A673 (cell line): ENCODE results near the gene MYH15. TPM values are rescaled to one million over a fixed set of nuclear protein-coding genes. Genes with fewer than 3 reads are reported as not detected.

Experiments used
- BruUV-seq: library from RNA; stranded (reverse); fragments of 400-500 nt; replicated peaks from 2 replicates; lab custom pipeline; 2021; lab: Mats Ljungman, UMichigan
- CTCF ChIA-PET: fragments of 300-600 bp; sonication (Branson Sonifier 250); formaldehyde crosslinking; loops from one replicate; lab custom pipeline; 2022; ENCODE audit warnings: antibody characterized with exemption; lab: Charles Lee
- POLR2A ChIA-PET: fragments of 300-600 bp; sonication (Branson Sonifier 250); formaldehyde crosslinking; loops from one replicate; lab custom pipeline; 2022; ENCODE audit warnings: antibody characterized with exemption; ENCODE audit not compliant: low non-redundant PET; lab: Charles Lee
- DNase-seq: peaks from one replicate; pipeline ENCODE4 v3.0.0-alpha.2; 2015; ENCODE audit warnings: low spot score
- H3K27ac ChIP-seq: fragments of 200-600 bp; sonication (generic); 2 replicates; pipeline ENCODE4 v1.5.1; 2016; ENCODE audit warnings: mixed run types, low read depth, mild to moderate bottlenecking, mixed read lengths, antibody characterized with exemption, low read length; ENCODE audit not compliant: poor library complexity, severe bottlenecking
- H3K27me3 ChIP-seq: fragments of 200-600 bp; sonication (generic); replicated peaks from 2 replicates; pipeline ENCODE4 v1.6.1; 2017; ENCODE audit warnings: mixed run types, low read depth, mild to moderate bottlenecking, mixed read lengths, antibody characterized with exemption, low read length; ENCODE audit not compliant: insufficient read depth, poor library complexity
- H3K36me3 ChIP-seq: fragments of 200-600 bp; sonication (generic); 2 replicates; pipeline ENCODE4 v1.6.1; 2016; ENCODE audit warnings: mixed run types, mild to moderate bottlenecking, mixed read lengths, antibody characterized with exemption, low read length; ENCODE audit not compliant: insufficient read depth, poor library complexity, severe bottlenecking
- H3K4me1 ChIP-seq: fragments of 200-600 bp; sonication (generic); 2 replicates; pipeline ENCODE4 v1.6.1; 2017; ENCODE audit warnings: mixed run types, mild to moderate bottlenecking, mixed read lengths, antibody characterized with exemption, low read length; ENCODE audit not compliant: insufficient read depth, poor library complexity, severe bottlenecking
- H3K4me3 ChIP-seq: fragments of 200-600 bp; sonication (generic); 2 replicates; pipeline ENCODE4 v1.5.1; 2016; ENCODE audit warnings: low read depth, mixed run types, mild to moderate bottlenecking, mixed read lengths, low read length; ENCODE audit not compliant: poor library complexity, severe bottlenecking
- H3K9me3 ChIP-seq: fragments of 200-600 bp; sonication (generic); 2 replicates; pipeline ENCODE4 v1.6.1; 2016; ENCODE audit warnings: mixed run types, low read depth, mild to moderate bottlenecking, mixed read lengths, antibody characterized with exemption, low read length; ENCODE audit not compliant: poor library complexity, severe bottlenecking
- EZH2 ChIP-seq: fragments of 200-600 bp; sonication (generic); IDR thresholded peaks from 2 replicates; pipeline ENCODE4 v1.6.1; 2017; ENCODE audit warnings: borderline replicate concordance, low read depth, mild to moderate bottlenecking, mixed read lengths, antibody characterized with exemption, low read length; ENCODE audit not compliant: poor library complexity, severe bottlenecking
- intact Hi-C: fragments of 100-400 bp; cut with micrococcal nuclease; formaldehyde crosslinking; loops from one replicate; pipeline ENCODE4 v1.10.0; 2022; ENCODE audit not compliant: unreplicated experiment
- total RNA-seq: library from RNA; stranded (reverse); gene quantifications from 2 replicates; pipeline ENCODE4 v1.2.3, GENCODE V29; 2021
- TF ChIP-seq, protein P1 (sequence below): fragments of 300-800, 200-600 bp; sonication (generic); conservative IDR thresholded peaks from 2 replicates; pipeline ENCODE4 v1.5.1; 2017; ENCODE audit warnings: low read depth, mild to moderate bottlenecking, antibody characterized with exemption, low read length, moderate library complexity, mixed read lengths

MYH15 gene
- total RNA-seq, 1 experiment from 2014 or later, result 1.2 TPM

DNA sequence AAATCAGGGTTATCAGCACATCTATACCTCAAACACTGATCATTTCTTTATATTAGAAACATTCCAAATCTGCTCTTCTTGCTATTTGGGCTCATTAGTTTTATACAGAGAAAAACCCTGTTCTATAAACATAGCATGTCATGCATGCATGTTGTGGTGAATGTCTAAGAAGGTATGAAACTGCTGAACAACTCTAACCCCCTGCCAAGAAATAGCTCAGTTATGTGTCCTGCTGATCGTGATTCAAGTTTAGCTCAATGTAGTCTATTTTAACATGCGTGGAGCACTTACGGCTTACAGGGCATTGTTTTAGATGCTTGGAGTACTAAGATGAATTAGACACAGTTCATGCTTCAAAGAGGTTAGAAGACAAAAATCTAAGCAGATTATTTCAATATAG, 35.8 kb downstream of the MYH15 start:
- POLR2A ChIA-PET, result interaction anchor here (0.9 kb wide), 1 partner anchor 37 kb away, joined by 3 read pairs; no protein-coding TSS in a partner anchor
- Histone ChIP-seq H3K36me3 (no peaks in the 10 kb centered on the region), H3K4me3 (no peak overlapping the region), H3K27me3 (no peaks in the 10 kb centered on the region), H3K9me3 (no peaks in the 10 kb centered on the region), H3K27ac (no peak overlapping the region), H3K4me1 (peaks cover 21% of the 10 kb centered on the region)
- TF ChIP-seq, protein P1, sequence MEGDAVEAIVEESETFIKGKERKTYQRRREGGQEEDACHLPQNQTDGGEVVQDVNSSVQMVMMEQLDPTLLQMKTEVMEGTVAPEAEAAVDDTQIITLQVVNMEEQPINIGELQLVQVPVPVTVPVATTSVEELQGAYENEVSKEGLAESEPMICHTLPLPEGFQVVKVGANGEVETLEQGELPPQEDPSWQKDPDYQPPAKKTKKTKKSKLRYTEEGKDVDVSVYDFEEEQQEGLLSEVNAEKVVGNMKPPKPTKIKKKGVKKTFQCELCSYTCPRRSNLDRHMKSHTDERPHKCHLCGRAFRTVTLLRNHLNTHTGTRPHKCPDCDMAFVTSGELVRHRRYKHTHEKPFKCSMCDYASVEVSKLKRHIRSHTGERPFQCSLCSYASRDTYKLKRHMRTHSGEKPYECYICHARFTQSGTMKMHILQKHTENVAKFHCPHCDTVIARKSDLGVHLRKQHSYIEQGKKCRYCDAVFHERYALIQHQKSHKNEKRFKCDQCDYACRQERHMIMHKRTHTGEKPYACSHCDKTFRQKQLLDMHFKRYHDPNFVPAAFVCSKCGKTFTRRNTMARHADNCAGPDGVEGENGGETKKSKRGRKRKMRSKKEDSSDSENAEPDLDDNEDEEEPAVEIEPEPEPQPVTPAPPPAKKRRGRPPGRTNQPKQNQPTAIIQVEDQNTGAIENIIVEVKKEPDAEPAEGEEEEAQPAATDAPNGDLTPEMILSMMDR, result no peak
- TF ChIP-seq EZH2, result no peak
- CTCF ChIA-PET, result interaction anchor here (0.6 kb wide), 1 partner anchor 321 kb away, joined by 3 read pairs; no protein-coding TSS in a partner anchor
- BruUV-seq, result no TSS peak
- intact Hi-C loops, result loop anchor here (10.0 kb wide), 3 partner anchors 620 to 1240 kb away; no protein-coding TSS in a partner anchor
- DNase-seq, result peak; percentile 37

DNA sequence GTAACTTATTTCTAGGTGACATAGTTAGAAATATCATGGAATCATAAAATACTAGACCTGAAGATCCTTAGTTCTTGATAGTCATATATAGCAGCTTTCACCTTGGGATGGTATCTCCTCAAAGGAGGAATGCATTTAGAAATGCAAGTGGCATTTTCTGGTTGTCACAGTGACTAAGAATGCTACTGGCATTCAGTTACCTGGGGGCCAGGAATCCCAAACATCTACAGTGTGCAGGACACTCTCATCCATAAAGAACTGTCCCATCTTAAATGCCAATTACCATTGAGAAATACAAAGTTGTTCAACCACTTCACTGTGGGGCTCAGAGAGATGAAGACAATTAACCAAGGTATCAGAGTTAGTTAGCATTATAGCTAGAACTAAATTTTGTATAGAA, 36.7 kb downstream of the MYH15 start:
- intact Hi-C loops, result loop anchor here (10.0 kb wide), 3 partner anchors 619 to 1239 kb away; no protein-coding TSS in a partner anchor
- no peak for DNase-seq
- BruUV-seq, result no TSS peak
- Histone ChIP-seq H3K9me3 (no peaks in the 10 kb centered on the region), H3K27me3 (no peaks in the 10 kb centered on the region), H3K36me3 (no peaks in the 10 kb centered on the region), H3K4me3 (no peak overlapping the region), H3K27ac (no peak overlapping the region), H3K4me1 (peaks cover 21% of the 10 kb centered on the region)
- no peak for TF ChIP-seq EZH2
- ChIA-PET POLR2A (no interaction called here), CTCF (no interaction called here)

DNA sequence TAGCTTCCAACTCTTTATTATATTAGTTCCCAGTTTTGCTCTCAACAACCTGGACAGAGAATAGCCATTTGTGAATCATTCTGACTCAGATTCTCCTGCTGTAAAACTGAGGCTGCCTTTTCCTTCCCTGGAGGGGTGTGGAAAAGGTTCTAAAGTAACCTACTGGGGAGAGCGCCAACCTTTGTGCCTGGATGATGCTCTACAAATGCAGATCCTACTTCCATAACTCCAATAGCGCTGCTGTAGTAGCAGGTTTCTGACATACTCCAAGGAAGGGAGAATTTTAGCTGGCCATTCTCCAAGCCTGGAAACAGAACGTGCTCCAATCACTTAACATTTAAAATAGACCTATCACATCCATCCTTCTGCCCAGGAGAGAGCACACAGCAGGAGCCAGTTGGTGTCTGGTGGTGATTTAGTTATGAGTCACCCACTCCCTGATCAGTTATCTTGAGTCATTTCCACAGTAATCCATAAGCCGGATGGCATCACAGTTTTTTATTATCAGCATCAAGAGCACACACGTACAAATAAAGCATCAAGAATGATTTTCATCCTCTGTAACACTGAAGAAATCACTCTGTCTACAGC, 38.3 kb downstream of the MYH15 start:
- H3K9me3 ChIP-seq, result no peaks in the 10 kb centered on the region
- H3K27ac ChIP-seq, result no peak overlapping the region
- ChIA-PET CTCF (no interaction called here), POLR2A (interaction anchor here (0.6 kb wide), 1 partner anchor 43 kb away, joined by 4 read pairs; no protein-coding TSS in a partner anchor)
- BruUV-seq, result no TSS peak
- no peaks in the 10 kb centered on the region for H3K36me3 ChIP-seq
- intact Hi-C loops, result loop anchor here (10.0 kb wide), 3 partner anchors 617 to 1237 kb away; no protein-coding TSS in a partner anchor
- H3K4me3 ChIP-seq, result no peak overlapping the region
- peaks cover 14% of the 10 kb centered on the region for H3K4me1 ChIP-seq
- H3K27me3 ChIP-seq, result no peaks in the 10 kb centered on the region
- TF ChIP-seq EZH2, result no peak
- TF ChIP-seq, protein P1, result no peak
- peak; percentile 89 for DNase-seq
